ENCODE results near the gene DCAF15.
"Not testable (repeated sequence)": the region's sequence is repeated elsewhere in the genome, so short reads cannot be mapped to it uniquely, and the experiment has no call there.

The DCAF15 gene

DNA sequence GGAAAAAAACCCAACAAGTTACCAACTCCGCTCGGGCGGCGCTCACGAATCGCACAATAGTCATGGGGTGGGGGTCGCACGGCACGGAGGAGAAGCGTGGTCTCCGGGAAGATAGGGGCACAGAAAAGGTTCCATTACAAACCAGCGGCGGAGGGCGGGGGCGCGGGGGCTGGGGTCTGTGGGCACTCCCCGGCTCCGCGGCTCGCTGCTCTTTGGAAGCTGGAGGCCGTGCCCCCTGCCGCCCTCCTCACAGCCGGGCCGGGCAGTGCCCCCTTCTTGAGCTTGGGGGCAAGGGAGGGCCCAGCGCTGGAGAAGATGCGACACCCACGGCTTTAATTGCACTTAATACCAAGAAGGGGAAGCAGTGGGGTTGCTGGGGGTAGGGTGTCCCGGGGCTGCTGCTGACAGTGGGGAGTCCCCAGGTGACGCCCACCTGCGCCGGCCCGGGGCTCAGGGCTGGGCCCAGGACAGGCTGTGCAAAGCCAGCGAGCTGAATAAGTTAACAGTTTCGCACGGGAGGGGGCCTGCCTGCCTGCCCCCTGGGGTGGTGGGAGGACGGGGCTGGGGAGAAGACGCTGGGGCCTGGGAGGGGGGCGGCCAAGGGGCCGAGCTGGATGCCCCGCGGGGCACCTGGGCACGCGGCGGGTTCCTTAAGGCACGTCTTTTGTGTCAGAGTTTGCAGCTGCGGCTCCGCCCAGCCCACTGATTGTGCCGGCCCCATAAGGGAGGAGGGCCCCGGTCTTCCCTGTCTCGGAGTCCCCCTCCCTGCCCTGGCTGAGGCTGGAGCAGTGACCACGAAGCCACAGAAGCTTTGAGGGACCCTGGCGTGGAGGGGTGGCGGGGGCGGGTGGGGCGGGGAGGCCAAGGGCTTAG is 9.8 kb downstream of the DCAF15 start:
- Histone ChIP-seq H3K27ac (ENCODE audit: low read length) (no peak overlapping the region), H3K27me3 (ENCODE audit: low read depth, low read length) (no peaks in the 10 kb centered on the region), H3K9me3 (ENCODE audit: control insufficient read depth in 1 of 2, low read length in 2 of 2) (no peaks in the 10 kb centered on the region), H3K4me3 (ENCODE audit: low read depth in 1 of 2, low read length in 2 of 2) (peak overlapping the region in 1 of 2 donors; percentile 24), H3K4me1 (ENCODE audit: control insufficient read depth in 1 of 2, insufficient read depth in 2 of 2, low read length in 2 of 2) (peaks cover 0 to 6% of the 10 kb centered on the region in 2 donors), H3K36me3 (ENCODE audit: control insufficient read depth in 1 of 2, insufficient read depth in 2 of 2, low read length in 2 of 2) (peaks cover 17 to 61% of the 10 kb centered on the region in 2 donors)

DNA sequence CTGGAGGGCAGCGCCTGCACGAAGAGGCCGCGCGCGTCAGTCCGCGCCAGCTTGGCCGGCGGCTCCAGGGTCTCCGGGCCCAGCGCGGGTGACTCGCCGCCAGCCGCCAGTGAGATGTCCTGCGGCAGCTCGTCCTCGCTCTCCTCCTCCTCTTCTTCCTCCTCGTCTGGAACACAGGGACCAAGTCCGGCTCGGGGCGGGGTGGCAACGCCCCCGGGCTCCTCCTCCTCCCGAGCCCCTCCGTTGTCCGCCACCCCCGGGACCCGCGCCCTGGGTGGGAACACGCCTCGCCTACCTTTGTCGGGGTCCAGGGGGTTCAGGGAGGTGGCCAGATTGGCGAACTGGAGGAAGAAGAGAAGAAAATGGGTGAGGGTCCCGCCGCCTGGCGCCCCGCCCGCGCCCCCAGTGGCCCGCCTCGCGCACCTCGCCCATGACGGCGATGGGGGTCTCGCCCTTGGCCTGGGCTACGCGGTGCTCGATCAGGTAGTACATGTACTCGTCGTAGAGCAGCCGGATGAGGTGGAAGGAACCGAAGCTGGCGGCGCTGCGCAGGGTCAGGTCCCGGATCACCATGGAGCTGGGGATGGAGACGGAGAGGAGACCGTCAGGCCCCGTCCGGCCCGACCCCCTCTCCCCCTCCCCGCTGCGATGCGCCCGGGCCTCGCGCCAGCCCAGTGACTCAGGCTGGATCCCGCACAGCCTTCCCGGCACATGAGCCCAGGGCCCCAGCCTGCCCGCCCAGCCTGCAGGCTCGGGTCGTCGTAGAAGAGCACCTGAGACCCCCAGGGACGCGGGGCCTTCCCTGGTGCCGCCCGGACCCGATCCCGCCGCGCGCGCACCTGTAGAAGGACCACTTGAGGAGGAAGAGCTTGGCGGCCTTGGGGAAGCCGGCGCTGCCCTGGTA is 10.6 kb downstream of the DCAF15 start:
- Histone ChIP-seq H3K27ac (ENCODE audit: low read length) (no peak overlapping the region), H3K36me3 (ENCODE audit: control insufficient read depth in 1 of 2, insufficient read depth in 2 of 2, low read length in 2 of 2) (peaks cover 15 to 60% of the 10 kb centered on the region in 2 donors), H3K4me3 (ENCODE audit: low read depth in 1 of 2, low read length in 2 of 2) (peak overlapping the region in 1 of 2 donors; percentile 56), H3K9me3 (ENCODE audit: control insufficient read depth in 1 of 2, low read length in 2 of 2) (no peaks in the 10 kb centered on the region), H3K27me3 (ENCODE audit: low read depth, low read length) (no peaks in the 10 kb centered on the region), H3K4me1 (ENCODE audit: control insufficient read depth in 1 of 2, insufficient read depth in 2 of 2, low read length in 2 of 2) (peaks cover 0 to 6% of the 10 kb centered on the region in 2 donors)

DNA sequence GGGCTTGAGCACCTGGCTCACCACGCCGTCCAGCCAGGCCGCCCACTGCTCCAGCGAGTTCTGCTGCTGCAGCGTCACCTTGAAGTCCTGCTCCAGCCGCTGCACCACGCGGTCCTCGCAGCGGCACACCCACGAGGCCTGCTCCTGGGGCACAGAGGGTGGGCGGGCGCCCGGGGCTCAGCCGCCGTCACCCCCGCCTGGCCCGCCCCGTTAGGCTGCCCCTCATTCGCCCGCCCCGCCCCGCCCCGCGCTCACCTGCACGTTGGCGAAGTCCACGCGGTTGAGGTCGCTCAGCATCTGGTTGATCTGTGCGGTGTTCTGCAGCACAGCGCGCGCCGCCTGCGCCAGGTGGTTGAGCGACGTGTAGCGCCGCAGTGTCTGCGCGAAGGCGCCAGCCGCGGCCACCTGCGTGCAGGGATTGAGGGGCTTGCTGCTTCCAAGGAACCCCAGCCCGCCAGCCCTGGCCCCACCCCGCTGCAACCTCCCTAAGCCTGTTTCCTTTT is 11.3 kb downstream of the DCAF15 start:
- no peaks in the 10 kb centered on the region for H3K27me3 ChIP-seq (ENCODE audit: low read depth, low read length)
- no peak overlapping the region for H3K27ac ChIP-seq (ENCODE audit: low read length)
- peaks cover 0 to 6% of the 10 kb centered on the region in 2 donors for H3K4me1 ChIP-seq (ENCODE audit: control insufficient read depth in 1 of 2, insufficient read depth in 2 of 2, low read length in 2 of 2)
- no peaks in the 10 kb centered on the region for H3K9me3 ChIP-seq (ENCODE audit: control insufficient read depth in 1 of 2, low read length in 2 of 2)
- H3K4me3 ChIP-seq (ENCODE audit: low read depth in 1 of 2, low read length in 2 of 2), result peak overlapping the region in 1 of 2 donors; percentile 56
- peaks cover 12 to 65% of the 10 kb centered on the region in 2 donors for H3K36me3 ChIP-seq (ENCODE audit: control insufficient read depth in 1 of 2, insufficient read depth in 2 of 2, low read length in 2 of 2)

DNA sequence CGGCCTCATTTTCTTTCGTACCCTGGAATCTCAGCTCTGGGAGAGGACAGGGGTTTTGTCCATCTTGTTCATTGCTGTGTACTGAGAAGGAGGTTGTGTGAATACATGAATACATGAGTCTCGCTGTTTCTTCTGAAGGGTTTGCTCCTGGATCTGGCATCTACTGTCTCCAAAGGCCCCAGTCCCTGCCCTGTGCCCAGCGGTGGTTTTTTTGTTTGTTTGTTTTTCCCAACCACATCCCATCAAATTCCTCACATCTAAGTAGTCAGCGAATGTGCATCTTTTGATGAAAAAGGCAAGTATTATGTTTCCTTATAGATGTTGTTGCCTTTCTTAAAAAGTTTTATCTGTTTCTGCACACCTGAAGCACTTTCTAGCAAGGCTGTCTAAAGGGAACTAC is 12.5 kb downstream of the DCAF15 start:
- no peak overlapping the region for H3K4me3 ChIP-seq (ENCODE audit: low read depth in 1 of 2, low read length in 2 of 2)
- no peak overlapping the region for H3K27ac ChIP-seq (ENCODE audit: low read length)
- H3K9me3 ChIP-seq (ENCODE audit: control insufficient read depth in 1 of 2, low read length in 2 of 2), result no peaks in the 10 kb centered on the region
- H3K4me1 ChIP-seq (ENCODE audit: control insufficient read depth in 1 of 2, insufficient read depth in 2 of 2, low read length in 2 of 2), result peaks cover 0 to 6% of the 10 kb centered on the region in 2 donors
- peaks cover 14 to 68% of the 10 kb centered on the region in 2 donors for H3K36me3 ChIP-seq (ENCODE audit: control insufficient read depth in 1 of 2, insufficient read depth in 2 of 2, low read length in 2 of 2)
- H3K27me3 ChIP-seq (ENCODE audit: low read depth, low read length), result no peaks in the 10 kb centered on the region

DNA sequence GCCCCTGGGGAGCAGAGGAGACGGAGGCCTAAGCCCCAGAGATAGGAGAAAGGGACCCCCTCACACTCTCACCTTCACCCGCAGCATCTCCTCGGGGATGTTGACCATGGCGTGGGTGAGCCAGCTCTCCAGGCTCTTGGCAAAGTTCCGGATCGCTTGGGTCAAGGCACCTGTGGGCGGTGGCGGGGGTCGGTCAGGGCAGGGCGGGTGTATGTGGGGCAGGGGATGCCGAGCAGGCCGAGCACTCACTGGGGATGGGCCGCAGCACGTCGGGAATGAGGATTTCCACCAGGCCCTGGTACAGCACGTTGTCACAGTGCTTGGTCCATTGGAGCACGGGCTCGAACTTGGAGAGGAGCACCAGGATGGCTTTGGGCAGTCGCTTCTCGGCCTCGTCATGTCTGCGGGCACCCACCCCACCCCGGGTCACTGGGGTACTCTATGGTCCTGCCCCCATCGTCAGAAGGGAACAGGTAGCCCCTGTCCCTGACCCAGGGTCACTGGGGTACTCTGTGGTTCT is 13.1 kb downstream of the DCAF15 start:
- H3K27ac ChIP-seq (ENCODE audit: low read length), result no peak overlapping the region
- peaks cover 14 to 68% of the 10 kb centered on the region in 2 donors for H3K36me3 ChIP-seq (ENCODE audit: control insufficient read depth in 1 of 2, insufficient read depth in 2 of 2, low read length in 2 of 2)
- H3K9me3 ChIP-seq (ENCODE audit: control insufficient read depth in 1 of 2, low read length in 2 of 2), result no peaks in the 10 kb centered on the region
- peaks cover 0 to 6% of the 10 kb centered on the region in 2 donors for H3K4me1 ChIP-seq (ENCODE audit: control insufficient read depth in 1 of 2, insufficient read depth in 2 of 2, low read length in 2 of 2)
- H3K4me3 ChIP-seq (ENCODE audit: low read depth in 1 of 2, low read length in 2 of 2), result no peak overlapping the region
- H3K27me3 ChIP-seq (ENCODE audit: low read depth, low read length), result no peaks in the 10 kb centered on the region

DNA sequence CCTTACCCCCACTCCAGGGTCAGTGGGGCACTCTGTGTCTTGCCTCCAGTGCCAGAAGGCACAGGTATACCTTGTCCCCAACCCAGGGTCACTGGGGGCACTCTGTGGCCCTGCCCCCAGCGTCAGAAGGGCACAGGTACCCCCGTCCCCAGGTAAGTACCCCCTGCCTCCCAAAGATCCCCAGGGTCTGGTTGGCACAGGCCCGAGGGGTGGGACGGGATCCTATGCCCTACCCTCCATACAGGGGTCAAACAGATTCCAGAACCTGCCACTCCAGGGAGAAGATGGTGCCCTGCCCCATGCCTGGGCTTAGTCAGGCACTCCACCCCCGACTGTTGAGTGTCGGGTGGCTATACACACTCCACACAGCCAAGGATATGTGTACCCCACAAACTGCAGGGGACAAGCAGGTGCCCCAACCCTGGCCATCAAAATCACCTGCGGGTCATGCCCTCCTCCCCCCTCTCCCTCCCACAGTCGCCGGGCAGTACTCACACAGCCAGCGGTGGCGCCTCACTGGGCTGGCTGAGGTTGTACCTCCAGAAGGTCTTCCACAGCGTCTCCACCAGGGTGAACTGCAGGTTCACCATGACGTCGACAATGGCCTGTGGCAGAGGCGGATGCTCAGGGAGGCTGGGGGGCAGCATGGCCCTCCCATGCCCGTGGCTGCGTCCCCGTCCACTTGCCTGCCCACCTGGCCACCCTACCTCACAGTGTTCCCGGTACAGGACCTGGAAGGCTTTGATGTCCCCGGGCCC is 13.8 kb downstream of the DCAF15 start:
- no peaks in the 10 kb centered on the region for H3K9me3 ChIP-seq (ENCODE audit: control insufficient read depth in 1 of 2, low read length in 2 of 2)
- no peak overlapping the region for H3K4me3 ChIP-seq (ENCODE audit: low read depth in 1 of 2, low read length in 2 of 2)
- H3K27me3 ChIP-seq (ENCODE audit: low read depth, low read length), result no peaks in the 10 kb centered on the region
- no peak overlapping the region for H3K27ac ChIP-seq (ENCODE audit: low read length)
- H3K36me3 ChIP-seq (ENCODE audit: control insufficient read depth in 1 of 2, insufficient read depth in 2 of 2, low read length in 2 of 2), result peaks cover 14 to 63% of the 10 kb centered on the region in 2 donors
- H3K4me1 ChIP-seq (ENCODE audit: control insufficient read depth in 1 of 2, insufficient read depth in 2 of 2, low read length in 2 of 2), result peaks cover 0 to 6% of the 10 kb centered on the region in 2 donors

DNA sequence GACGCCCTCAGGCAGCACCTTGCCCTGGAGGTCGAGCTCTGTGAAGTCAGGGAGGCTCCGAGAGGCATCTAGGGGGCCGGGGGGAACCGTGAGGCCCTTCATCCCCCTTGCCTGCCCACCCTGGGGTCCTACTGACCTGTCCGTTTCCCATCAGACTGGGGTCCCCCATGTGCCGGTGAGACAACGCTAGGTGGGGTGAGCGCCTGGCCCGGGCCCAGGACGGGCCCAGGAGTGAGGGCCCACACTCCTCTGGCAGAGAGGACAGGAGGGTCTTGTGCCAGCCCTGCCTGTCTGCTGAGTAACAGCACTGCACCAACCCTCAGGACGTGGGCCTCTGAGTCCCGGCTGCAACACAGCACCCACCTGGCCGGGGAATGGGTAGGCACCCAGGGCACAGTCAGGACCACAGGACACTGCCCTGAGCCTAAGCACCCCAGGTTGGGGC is 14.4 kb downstream of the DCAF15 start:
- Histone ChIP-seq H3K27me3 (ENCODE audit: low read depth, low read length) (no peaks in the 10 kb centered on the region), H3K4me3 (ENCODE audit: low read depth in 1 of 2, low read length in 2 of 2) (no peak overlapping the region), H3K27ac (ENCODE audit: low read length) (no peak overlapping the region), H3K9me3 (ENCODE audit: control insufficient read depth in 1 of 2, low read length in 2 of 2) (no peaks in the 10 kb centered on the region), H3K36me3 (ENCODE audit: control insufficient read depth in 1 of 2, insufficient read depth in 2 of 2, low read length in 2 of 2) (peaks cover 14 to 69% of the 10 kb centered on the region in 2 donors), H3K4me1 (ENCODE audit: control insufficient read depth in 1 of 2, insufficient read depth in 2 of 2, low read length in 2 of 2) (peaks cover 0 to 6% of the 10 kb centered on the region in 2 donors)

GRCh38 chr19:13967206-13967605 is 14.9 kb downstream of the DCAF15 start:
- H3K36me3 ChIP-seq (ENCODE audit: control insufficient read depth in 1 of 2, insufficient read depth in 2 of 2, low read length in 2 of 2), result peaks cover 14 to 66% of the 10 kb centered on the region in 2 donors
- H3K27me3 ChIP-seq (ENCODE audit: low read depth, low read length); H3K9me3 ChIP-seq (ENCODE audit: control insufficient read depth in 1 of 2, low read length in 2 of 2); H3K4me1 ChIP-seq (ENCODE audit: control insufficient read depth in 1 of 2, insufficient read depth in 2 of 2, low read length in 2 of 2); H3K27ac ChIP-seq (ENCODE audit: low read length); H3K4me3 ChIP-seq (ENCODE audit: low read depth in 1 of 2, low read length in 2 of 2): not testable (repeated sequence)

DNA sequence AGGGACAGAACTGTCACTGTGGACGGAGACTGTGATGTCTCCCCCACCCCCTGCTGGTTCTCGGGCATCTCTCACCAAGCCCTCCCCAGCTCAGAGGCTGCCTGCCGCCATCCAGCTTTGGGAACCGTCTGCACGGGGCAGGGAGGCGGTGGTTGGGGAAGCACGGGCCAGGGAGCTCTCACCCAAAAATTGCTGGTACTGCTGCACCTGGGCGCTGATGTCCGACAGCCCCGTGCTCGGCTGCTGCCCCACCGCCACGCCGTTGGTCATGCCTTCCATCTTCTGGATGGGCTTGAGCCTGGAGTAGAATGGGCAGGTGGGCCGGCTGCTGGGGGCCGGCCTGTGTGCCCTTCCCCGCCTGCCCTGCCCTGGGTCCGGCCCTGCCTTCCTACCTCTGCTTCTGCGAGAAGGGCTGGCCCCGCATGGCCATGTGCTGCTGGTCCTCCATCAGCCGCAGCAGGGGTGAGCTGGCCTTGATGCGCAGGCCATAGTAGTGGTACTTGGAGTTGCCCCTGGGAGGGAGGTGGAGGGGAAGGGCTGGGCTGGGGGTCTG is 16.1 kb downstream of the DCAF15 start:
- Histone ChIP-seq H3K4me1 (ENCODE audit: control insufficient read depth in 1 of 2, insufficient read depth in 2 of 2, low read length in 2 of 2) (no peaks in the 10 kb centered on the region), H3K4me3 (ENCODE audit: low read depth in 1 of 2, low read length in 2 of 2) (no peak overlapping the region), H3K9me3 (ENCODE audit: control insufficient read depth in 1 of 2, low read length in 2 of 2) (no peaks in the 10 kb centered on the region), H3K36me3 (ENCODE audit: control insufficient read depth in 1 of 2, insufficient read depth in 2 of 2, low read length in 2 of 2) (peaks cover 14 to 73% of the 10 kb centered on the region in 2 donors), H3K27me3 (ENCODE audit: low read depth, low read length) (no peaks in the 10 kb centered on the region), H3K27ac (ENCODE audit: low read length) (no peak overlapping the region)

GRCh38 chr19:13968999-13969398 is 16.7 kb downstream of the DCAF15 start:
- Histone ChIP-seq H3K36me3 (ENCODE audit: control insufficient read depth in 1 of 2, insufficient read depth in 2 of 2, low read length in 2 of 2) (peaks cover 16 to 73% of the 10 kb centered on the region in 2 donors), H3K4me1 (ENCODE audit: control insufficient read depth in 1 of 2, insufficient read depth in 2 of 2, low read length in 2 of 2) (no peaks in the 10 kb centered on the region), H3K9me3 (ENCODE audit: control insufficient read depth in 1 of 2, low read length in 2 of 2) (no peaks in the 10 kb centered on the region), H3K27me3 (ENCODE audit: low read depth, low read length) (no peaks in the 10 kb centered on the region), H3K27ac (ENCODE audit: low read length) (no peak overlapping the region), H3K4me3 (ENCODE audit: low read depth in 1 of 2, low read length in 2 of 2) (no peak overlapping the region)
